PC-3 (cell line): ENCODE data around the gene NEK11. TPM values are rescaled to one million over a fixed set of nuclear protein-coding genes. Genes with fewer than 3 reads are reported as not detected.
"Not testable (repeated sequence)": the region's sequence is repeated elsewhere in the genome, so short reads cannot be mapped to it uniquely, and the experiment has no call there.

ENCODE experiments used
- ATAC-seq: fragments of 200-7000 bp; cut with Tn5 transposase; 2 replicates; pipeline ENCODE4 v1.9.1; 2020; ENCODE audit warnings: mild to moderate bottlenecking, moderate library complexity
- BruUV-seq: library from RNA; stranded (reverse); fragments of 400-500 nt; replicated peaks from 2 replicates; lab custom pipeline; 2021; lab: Mats Ljungman, UMichigan
- CTCF ChIA-PET: fragments of 300-600 bp; sonication (Branson Sonifier 250); formaldehyde crosslinking; loops from one replicate; lab custom pipeline; 2022; ENCODE audit warnings: antibody characterized with exemption; lab: Charles Lee
- POLR2A ChIA-PET: fragments of 300-600 bp; sonication (Branson Sonifier 250); formaldehyde crosslinking; loops from one replicate; lab custom pipeline; 2022; ENCODE audit warnings: antibody characterized with exemption; ENCODE audit not compliant: unreplicated experiment; lab: Charles Lee
- DNase-seq: peaks from one replicate; pipeline ENCODE4 v3.0.0-alpha.2; 2015
- H2AFZ ChIP-seq: fragments of 300-600 bp; sonication (generic); 2 replicates; pipeline ENCODE4 v1.6.0; 2016; ENCODE audit warnings: antibody characterized with exemption, low read length
- H3F3A ChIP-seq: fragments of 300-600 bp; sonication (generic); one replicate; pipeline ENCODE4 v1.6.0; 2017; ENCODE audit warnings: antibody characterized with exemption, low read length, control low read depth, mild to moderate bottlenecking; ENCODE audit not compliant: unreplicated experiment
- H3K27ac ChIP-seq: fragments of 300-600 bp; sonication (generic); 2 replicates; pipeline ENCODE4 v1.5.1; 2016; ENCODE audit warnings: mild to moderate bottlenecking, low read length
- H3K27me3 ChIP-seq: fragments of 300-600 bp; sonication (generic); 2 replicates; pipeline ENCODE4 v1.6.1; 2016; ENCODE audit warnings: low read length, mixed read lengths
- H3K36me3 ChIP-seq: fragments of 300-600 bp; sonication (generic); 2 replicates; pipeline ENCODE4 v1.6.1; 2016; ENCODE audit warnings: low read depth, mixed run types, low read length, mixed read lengths
- H3K4me1 ChIP-seq: fragments of 300-600 bp; sonication (generic); 2 replicates; pipeline ENCODE4 v1.5.1; 2016; ENCODE audit warnings: low read length; ENCODE audit not compliant: insufficient read depth
- H3K4me2 ChIP-seq: fragments of 300-600 bp; sonication (generic); 2 replicates; pipeline ENCODE4 v1.6.0; 2016; ENCODE audit warnings: low read length
- H3K4me3 ChIP-seq: fragments of 300-600 bp; sonication (generic); 2 replicates; pipeline ENCODE4 v1.5.1; 2016; ENCODE audit warnings: mild to moderate bottlenecking, low read length, mixed read lengths
- H3K79me2 ChIP-seq: fragments of 300-600 bp; sonication (generic); 2 replicates; pipeline ENCODE4 v1.6.1; 2017; ENCODE audit warnings: low read length, mixed read lengths
- H3K9ac ChIP-seq: fragments of 300-600 bp; sonication (generic); 2 replicates; pipeline ENCODE4 v1.6.0; 2016; ENCODE audit warnings: mild to moderate bottlenecking, low read length
- H3K9me2 ChIP-seq: fragments of 300-600 bp; sonication (generic); replicated peaks from 2 replicates; pipeline ENCODE4 v1.6.1; 2016; ENCODE audit warnings: mixed run types, low read length, mixed read lengths
- H3K9me3 ChIP-seq: fragments of 300-600 bp; sonication (generic); 2 replicates; pipeline ENCODE4 v1.6.1; 2016; ENCODE audit warnings: low read length, mixed read lengths
- H4K20me1 ChIP-seq: fragments of 300-600 bp; sonication (generic); 2 replicates; pipeline ENCODE4 v1.6.1; 2016; ENCODE audit warnings: low read length, mixed read lengths
- CTCF ChIP-seq: fragments of 300-600 bp; sonication (generic); conservative IDR thresholded peaks from 2 replicates; pipeline ENCODE4 v1.5.1; 2017; ENCODE audit warnings: antibody characterized with exemption, low read depth, mild to moderate bottlenecking, low read length
- EZH2 ChIP-seq: fragments of 300-600 bp; sonication (generic); IDR thresholded peaks from one replicate; pipeline ENCODE4 v1.6.1; 2017; ENCODE audit warnings: antibody characterized with exemption, mild to moderate bottlenecking, low read length; ENCODE audit not compliant: unreplicated experiment
- EZH2phosphoT487 ChIP-seq: fragments of 300-600 bp; sonication (generic); IDR thresholded peaks from 2 replicates; pipeline ENCODE4 v1.6.1; 2018; ENCODE audit warnings: mild to moderate bottlenecking, antibody characterized with exemption, low read length, borderline replicate concordance
- intact Hi-C: fragments of 100-400 bp; cut with micrococcal nuclease; formaldehyde crosslinking; loops from 2 replicates; pipeline ENCODE4 v1.9.0; 2023
- total RNA-seq: library from RNA; depleted of rRNA; stranded (reverse); fragments of >200 nt; gene quantifications from 2 replicates; pipeline ENCODE4 v1.2.3, GENCODE V29; 2014

NEK11 gene
- total RNA-seq, 1 experiment from 2014 or later = 3.1 TPM

- no peaks in the 10 kb centered on the region for H3K4me1 ChIP-seq
- ATAC-seq = no peak
- TF ChIP-seq EZH2phosphoT487 = no peak
- no peak for TF ChIP-seq EZH2
- no peak for TF ChIP-seq CTCF
- no peaks in the 10 kb centered on the region for H3K27me3 ChIP-seq
- H3K9me2 ChIP-seq = no peaks in the 10 kb centered on the region
- POLR2A ChIA-PET = no interaction called here
- no peak overlapping the region for H2AFZ ChIP-seq
- H3K4me2 ChIP-seq = no peak overlapping the region
- H3K9me3 ChIP-seq = no peaks in the 10 kb centered on the region
- no peak overlapping the region for H3K27ac ChIP-seq
- H3K79me2 ChIP-seq = no peaks in the 10 kb centered on the region
- intact Hi-C loops = no loop called here
- BruUV-seq = no TSS peak
- no peaks in the 10 kb centered on the region for H3K36me3 ChIP-seq
- no peak for DNase-seq
- H3K4me3 ChIP-seq = no peak overlapping the region
- CTCF ChIA-PET = no interaction called here
- no peak overlapping the region for H3K9ac ChIP-seq
- no peaks in the 10 kb centered on the region for H3F3A ChIP-seq
- no peaks in the 10 kb centered on the region for H4K20me1 ChIP-seq
Measured at GRCh38 chr3:131370935-131371687, 344.4 kb downstream of the NEK11 start.

DNA sequence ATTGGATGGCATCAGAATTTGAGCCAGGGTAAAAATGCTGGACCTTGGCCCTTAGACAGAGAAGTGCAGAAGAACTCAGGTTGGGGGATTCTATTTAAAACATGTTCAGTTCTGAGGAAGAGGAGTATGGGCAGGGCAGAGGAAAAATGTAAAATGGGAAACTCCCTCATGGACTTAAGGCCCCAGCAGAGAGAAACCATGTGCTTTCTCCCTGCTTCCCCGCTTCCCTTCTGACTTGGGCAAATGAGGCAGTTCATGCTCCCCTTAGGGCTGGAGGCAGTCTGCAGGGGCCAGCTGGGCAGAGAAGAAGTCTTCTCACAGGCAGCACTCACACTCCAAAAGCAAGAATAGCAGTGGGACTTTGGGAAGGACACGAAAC is 345.0 kb downstream of the NEK11 start:
- no peak overlapping the region for H3K4me3 ChIP-seq
- intact Hi-C loops = no loop called here
- no peaks in the 10 kb centered on the region for H3K4me1 ChIP-seq
- H3K27me3 ChIP-seq = no peaks in the 10 kb centered on the region
- no peak for DNase-seq
- H3K4me2 ChIP-seq = no peak overlapping the region
- no peak overlapping the region for H3K9ac ChIP-seq
- CTCF ChIA-PET = no interaction called here
- H3K9me2 ChIP-seq = no peaks in the 10 kb centered on the region
- H3F3A ChIP-seq = no peaks in the 10 kb centered on the region
- H3K27ac ChIP-seq = no peak overlapping the region
- ATAC-seq = no peak
- no peaks in the 10 kb centered on the region for H3K9me3 ChIP-seq
- no peaks in the 10 kb centered on the region for H3K79me2 ChIP-seq
- no peaks in the 10 kb centered on the region for H3K36me3 ChIP-seq
- TF ChIP-seq CTCF (no peak), EZH2 (no peak), EZH2phosphoT487 (no peak)
- no peak overlapping the region for H2AFZ ChIP-seq
- BruUV-seq = no TSS peak
- no peaks in the 10 kb centered on the region for H4K20me1 ChIP-seq
- POLR2A ChIA-PET = no interaction called here

GRCh38 chr3:131374741-131375140 is 348.1 kb downstream of the NEK11 start:
- no peaks in the 10 kb centered on the region for H3F3A ChIP-seq
- ATAC-seq (no peak), DNase-seq (no peak)
- no peak overlapping the region for H3K9ac ChIP-seq
- no peak overlapping the region for H3K27ac ChIP-seq
- H3K36me3 ChIP-seq = no peaks in the 10 kb centered on the region
- H4K20me1 ChIP-seq = no peaks in the 10 kb centered on the region
- H3K79me2 ChIP-seq = no peaks in the 10 kb centered on the region
- ChIA-PET POLR2A (no interaction called here), CTCF (no interaction called here)
- no peak overlapping the region for H3K4me3 ChIP-seq
- H3K9me2 ChIP-seq = no peaks in the 10 kb centered on the region
- H3K27me3 ChIP-seq = no peaks in the 10 kb centered on the region
- no peak overlapping the region for H3K4me2 ChIP-seq
- no peaks in the 10 kb centered on the region for H3K4me1 ChIP-seq
- intact Hi-C loops = no loop called here
- no peak overlapping the region for H2AFZ ChIP-seq
- H3K9me3 ChIP-seq = no peaks in the 10 kb centered on the region
- TF ChIP-seq CTCF (no peak), EZH2phosphoT487 (no peak), EZH2 (no peak)
- no TSS peak for BruUV-seq

DNA sequence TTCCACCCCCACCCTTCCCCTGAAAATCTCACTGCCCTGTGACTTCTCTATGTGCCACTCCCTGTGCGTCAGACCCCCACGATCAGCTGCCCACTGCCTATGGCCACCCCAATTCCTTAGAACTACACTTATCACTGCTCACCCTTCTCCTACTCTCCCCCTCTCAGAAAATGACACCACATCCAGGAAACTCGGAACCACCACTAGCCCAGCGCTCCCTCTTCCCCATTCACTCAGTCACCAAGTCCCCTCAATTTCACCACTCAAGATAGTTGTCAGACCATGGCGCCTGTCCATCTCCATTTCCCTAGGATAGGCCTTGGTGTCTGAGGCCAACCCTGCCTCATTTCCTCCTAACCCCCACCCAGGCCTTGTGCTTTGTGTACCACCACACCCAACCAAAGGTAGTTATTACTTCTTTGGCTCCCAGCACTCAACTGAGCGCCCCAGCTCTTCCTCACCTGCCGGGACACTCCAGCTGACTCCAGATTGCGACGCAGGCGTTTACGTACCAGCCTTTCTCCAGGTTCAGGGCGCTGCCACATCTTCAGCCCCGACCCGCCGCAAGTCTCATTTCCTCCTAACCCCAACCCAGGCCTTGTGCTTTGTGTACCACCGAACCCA is 354.3 kb downstream of the NEK11 start:
- POLR2A ChIA-PET = interaction anchor here (0.6 to 1.0 kb wide), 5 partner anchors 28 to 845 kb away, joined by 3 to 5 read pairs (median 5); no protein-coding TSS in a partner anchor

More for the DNA sequence above, 354.3 kb downstream of the NEK11 start:
- H3F3A ChIP-seq, H4K20me1 ChIP-seq, H3K27ac ChIP-seq, DNase-seq, H3K9me3 ChIP-seq, H3K79me2 ChIP-seq, ATAC-seq, H3K27me3 ChIP-seq, H3K9me2 ChIP-seq, H3K4me1 ChIP-seq, H3K36me3 ChIP-seq: not testable (repeated sequence)
- CTCF ChIA-PET = interaction anchor here (0.6 kb wide), 1 partner anchor 649 kb away, joined by 4 read pairs; no protein-coding TSS in a partner anchor
- peak overlapping the region; percentile 83 for H3K4me3 ChIP-seq
- H2AFZ ChIP-seq = peak overlapping the region; percentile 95
- H3K9ac ChIP-seq = peak overlapping the region; percentile 68
- peak overlapping the region; percentile 86 for H3K4me2 ChIP-seq
- BruUV-seq = TSS peak; percentile 67
- intact Hi-C loops = loop anchor here (5.0 to 10.0 kb wide), 3 partner anchors 34 to 329 kb away; no protein-coding TSS in a partner anchor
